ENCODE data around the gene CTSF. TPM values are rescaled to one million over a fixed set of nuclear protein-coding genes. Genes with fewer than 3 reads are reported as not detected.

The CTSF gene
- total and polyA plus RNA-seq, 2 of the 13 experiments (the other 11 are each of a cell fraction or from before 2014, with no cell fraction given), result not detected

- TF ChIP-seq NFRKB (IDR thresholded peaks at IDR 0.05) (no peak), MAFF (IDR thresholded peaks at IDR 0.05; ENCODE audit: low read depth, low read length) (no peak), ZNF260 (CRISPR knock-in tag; IDR thresholded peaks at IDR 0.05; ENCODE audit: borderline replicate concordance, low read depth) (no peak), RARA (CRISPR knock-in tag; IDR thresholded peaks at IDR 0.05) (no peak), ZNF776 (CRISPR knock-in tag; IDR thresholded peaks at IDR 0.05) (no peak), ZNF687 (CRISPR knock-in tag; IDR thresholded peaks at IDR 0.05) (no peak), CHCHD3 (CRISPR knock-in tag; IDR thresholded peaks at IDR 0.05) (no peak), ZBTB21 (CRISPR knock-in tag; IDR thresholded peaks at IDR 0.05) (0 out of 2 replicates have a peak, but pooled peaks have one; percentile 54), HNF4A (CRISPR knock-in tag; IDR thresholded peaks at IDR 0.05) (peak; percentile 81), POLR2A (IDR thresholded peaks at IDR 0.05; ENCODE audit: insufficient read depth in 1 of 2, low read depth in 2 of 2, low read length in 2 of 2) (0 out of 4 replicates have a peak, but pooled peaks of 1 of the 2 experiments have one; percentile 24), ZNF547 (CRISPR knock-in tag; IDR thresholded peaks at IDR 0.05) (0 out of 2 replicates have a peak, but pooled peaks have one; percentile 45), FOXC1 (CRISPR knock-in tag; IDR thresholded peaks at IDR 0.05; ENCODE audit: borderline replicate concordance) (no peak), SMC3 (IDR thresholded peaks at IDR 0.05; ENCODE audit: low read length) (no peak), EP300 (IDR thresholded peaks at IDR 0.05; ENCODE audit: low read depth in 2 of 2, low read length in 2 of 2) (peak in 1 of 2 experiments; percentile 45; a peak in 1 of 4 replicates), EP300 (CRISPR knock-in tag; IDR thresholded peaks at IDR 0.05; ENCODE audit: borderline replicate concordance) (no peak), REST (IDR thresholded peaks at IDR 0.05; ENCODE audit: borderline replicate concordance in 1 of 2, low read depth in 1 of 2, low read length in 2 of 2) (no peak), ASH2L (IDR thresholded peaks at IDR 0.05; ENCODE audit: insufficient read length, low read depth, low read length) (peak; percentile 38), ZNF644 (CRISPR knock-in tag; IDR thresholded peaks at IDR 0.05; ENCODE audit: low read depth) (peak; percentile 36; the same call in 1 of the 2 replicates), NCOA2 (CRISPR knock-in tag; IDR thresholded peaks at IDR 0.05) (0 out of 2 replicates have a peak, but pooled peaks have one; percentile 11)
Observed at GRCh38 chr11:66591175-66591574, 22.8 kb upstream of the CTSF start (continued).
